Keratinocyte (primary cell): ENCODE measurements around the gene FOXF2. TPM values are rescaled to one million over a fixed set of nuclear protein-coding genes. Genes with fewer than 3 reads are reported as not detected.

Experiments
- DNase-seq: peaks from one replicate; pipeline ENCODE4 v3.0.0-alpha.2; 2011; ENCODE audit warnings: low read depth, missing footprints, low spot score
- FAIRE-seq: peaks from 2 replicates; lab custom pipeline; 2011; peaks lifted over from hg19 to GRCh38; lab: Jason Lieb, UNC
- H2AFZ ChIP-seq: 2 replicates; pipeline ENCODE4 v1.6.0; 2012; ENCODE audit warnings: low read length, control low read depth, inconsistent platforms; ENCODE audit not compliant: control insufficient read depth
- H3K27ac ChIP-seq: 2 replicates; pipeline ENCODE4 v1.5.1; 2011; ENCODE audit warnings: low read length; ENCODE audit not compliant: control insufficient read depth, insufficient read depth
- H3K27me3 ChIP-seq: 3 replicates; pipeline ENCODE4 v1.6.0; 2011; ENCODE audit warnings: low read length; ENCODE audit not compliant: control insufficient read depth, insufficient read depth; ENCODE audit errors: extremely low read depth
- H3K36me3 ChIP-seq, 2 experiments: 2 replicates in 1 of 2; 3 replicates in 1 of 2; pipeline ENCODE4 v1.5.1; 2011; ENCODE audit warnings: low read length in 2 of 2, mild to moderate bottlenecking in 1 of 2; ENCODE audit not compliant: control insufficient read depth in 2 of 2, insufficient read depth in 2 of 2; ENCODE audit errors: extremely low read depth in 1 of 2
- H3K4me1 ChIP-seq: 3 replicates; pipeline ENCODE4 v1.5.1; 2011; ENCODE audit warnings: low read length; ENCODE audit not compliant: control insufficient read depth, insufficient read depth; ENCODE audit errors: extremely low read depth
- H3K4me2 ChIP-seq: 3 replicates; pipeline ENCODE4 v1.6.0; 2011; ENCODE audit warnings: low read depth, low read length; ENCODE audit not compliant: control insufficient read depth, insufficient read depth; ENCODE audit errors: extremely low read depth
- H3K4me3 ChIP-seq, 3 experiments: fragments of 200-600 bp in 1 of 3; sonication (generic) in 1 of 3; 2 replicates in 2 of 3; 3 replicates in 1 of 3; pipeline ENCODE4 v1.5.1; 2011 to 2016; ENCODE audit warnings: low read length in 3 of 3, mild to moderate bottlenecking in 3 of 3, control low read depth in 2 of 3, inconsistent platforms in 1 of 3, low read depth in 1 of 3, mixed read lengths in 1 of 3, mixed run types in 1 of 3, moderate library complexity in 1 of 3; ENCODE audit not compliant: control insufficient read depth in 2 of 3, insufficient read depth in 2 of 3; ENCODE audit errors: extremely low read depth in 1 of 3
- H3K79me2 ChIP-seq: 2 replicates; pipeline ENCODE4 v1.6.0; 2012; ENCODE audit warnings: low read length; ENCODE audit not compliant: control insufficient read depth, insufficient read depth
- H3K9ac ChIP-seq: 3 replicates; pipeline ENCODE4 v1.6.0; 2011; ENCODE audit warnings: low read length; ENCODE audit not compliant: control insufficient read depth, insufficient read depth; ENCODE audit errors: extremely low read depth
- H3K9me1 ChIP-seq: 3 replicates; pipeline ENCODE4 v1.6.0; 2011; ENCODE audit warnings: low read length; ENCODE audit not compliant: control insufficient read depth, insufficient read depth; ENCODE audit errors: extremely low read depth
- H3K9me3 ChIP-seq: 2 replicates; pipeline ENCODE4 v1.5.1; 2012; ENCODE audit warnings: low read depth, low read length; ENCODE audit not compliant: control insufficient read depth
- H4K20me1 ChIP-seq: 3 replicates; pipeline ENCODE4 v1.6.0; 2011; ENCODE audit warnings: low read length; ENCODE audit not compliant: control insufficient read depth, insufficient read depth; ENCODE audit errors: extremely low read depth
- CTCF ChIP-seq, 3 experiments: IDR thresholded peaks in 1 of 3; conservative IDR thresholded peaks in 1 of 3; optimal IDR thresholded peaks in 1 of 3; 2 replicates in 2 of 3; 3 replicates in 1 of 3; pipeline versions ENCODE3 to v1.5.1; 2011; ENCODE audit warnings: low read length in 3 of 3, mild to moderate bottlenecking in 3 of 3, moderate library complexity in 2 of 3, control low read depth in 1 of 3, inconsistent platforms in 1 of 3; ENCODE audit not compliant: insufficient read depth in 2 of 3; ENCODE audit errors: extremely low read depth in 1 of 3
- EZH2 ChIP-seq: IDR thresholded peaks from one replicate; pipeline ENCODE4 v1.6.1; 2012; ENCODE audit warnings: inconsistent platforms, mild to moderate bottlenecking, low read length, moderate library complexity
- dilution Hi-C: fragments of 300-500 bp; cut with MboI; formaldehyde crosslinking; loops from one replicate; pipeline ENCODE4 v1.7.0; 2020; ENCODE audit warnings: low sequenced_read_pairs; ENCODE audit not compliant: extremely low pct_ligation_motif_present
- polyA minus RNA-seq, 3 experiments: library from RNA; depleted of rRNA, polyadenylated mRNA; stranded (reverse); fragments of >200 nt; gene quantifications; 1 replicate in 1 of 3; 2 replicates in 1 of 3; 3 replicates in 1 of 3; pipeline ENCODE4 v1.2.3, GENCODE V29; 2011
- polyA plus RNA-seq, 5 experiments: library from polyadenylated mRNA; depleted of rRNA in 3 of 5; stranded (reverse) in 3 of 5; stranded (forward) in 1 of 5; unstranded in 1 of 5; fragments of >200 nt; gene quantifications; 1 replicate in 1 of 5; 2 replicates in 3 of 5; 3 replicates in 1 of 5; pipeline versions ENCODE4 v1.2.1 to v1.2.3, GENCODE V29; 2011 to 2012; ENCODE audit warnings: missing spikeins in 2 of 5, low read depth in 1 of 5, low replicate concordance in 1 of 5

FOXF2 gene
- 0.28 to 0.68 TPM (median 0.34 TPM) in 3 replicates for polyA plus RNA-seq
- not detected for polyA plus RNA-seq (2011; ENCODE audit: low read depth)
- polyA plus RNA-seq (2011; cell fraction: cytosol; rRNA removed), result 0.49 and 0.51 TPM in 2 replicates
- 0.37 and 0.67 TPM in 2 replicates for polyA plus RNA-seq (2011; cell fraction: nucleus; rRNA removed)
- 0.11 and 0.38 TPM in 2 replicates for polyA plus RNA-seq (2012; ENCODE audit: low replicate concordance)
- polyA minus RNA-seq, result 0.16 to 0.66 TPM in 2 of 3 replicates, not detected in the other
- polyA minus RNA-seq (2011; cell fraction: cytosol; rRNA and poly(A)+ RNA removed), result 1.2 TPM
- 0.21 and 0.54 TPM in 2 replicates for polyA minus RNA-seq (2011; cell fraction: nucleus; rRNA and poly(A)+ RNA removed)

GRCh38 chr6:1389369-1390132 lies at the start of gene FOXF2:
Gene FOXF2 (plus strand): TSS chr6:1389576. CDS start chr6:1389948, 372 bp downstream.
- peaks cover 93% of the 10 kb centered on the region for H3K27me3 ChIP-seq
- H4K20me1 ChIP-seq, result no peaks in the 10 kb centered on the region
- no peaks in the 10 kb centered on the region for H3K9me3 ChIP-seq
- peak within 1 kb of the TSS; percentile 64 for H2AFZ ChIP-seq
- H3K4me2 ChIP-seq, result peak within 1 kb of the TSS; percentile 71
- no peak within 1 kb of the TSS for H3K27ac ChIP-seq
- no peaks in the 10 kb centered on the region for H3K79me2 ChIP-seq
- DNase-seq, result no peak
- no peaks in the 10 kb centered on the region for H3K36me3 ChIP-seq
- no peaks in the 10 kb centered on the region for H3K9me1 ChIP-seq
- no peak for FAIRE-seq
- dilution Hi-C loops, result no loop called here
- no peak within 1 kb of the TSS for H3K9ac ChIP-seq
- no peak for TF ChIP-seq EZH2
- no peak for TF ChIP-seq CTCF (optimal IDR thresholded peaks at IDR 0.05 in 1 of 3, IDR thresholded peaks at IDR 0.05 in 1 of 3, conservative IDR thresholded peaks at IDR 0.05 in 1 of 3; ENCODE audit: extremely low read depth in 1 of 3, insufficient read depth in 2 of 3, low read length in 3 of 3)
- no peaks in the 10 kb centered on the region for H3K4me1 ChIP-seq
- peak within 1 kb of the TSS; percentile 28 to 49 (median 43) for H3K4me3 ChIP-seq

- no peaks in the 10 kb centered on the region for H4K20me1 ChIP-seq
- no peak overlapping the region for H3K9ac ChIP-seq
- no peak overlapping the region for H2AFZ ChIP-seq
- no peaks in the 10 kb centered on the region for H3K36me3 ChIP-seq
- dilution Hi-C loops, result no loop called here
- no peak for TF ChIP-seq CTCF (optimal IDR thresholded peaks at IDR 0.05 in 1 of 3, IDR thresholded peaks at IDR 0.05 in 1 of 3, conservative IDR thresholded peaks at IDR 0.05 in 1 of 3; ENCODE audit: extremely low read depth in 1 of 3, insufficient read depth in 2 of 3, low read length in 3 of 3)
- TF ChIP-seq EZH2, result no peak
- H3K4me2 ChIP-seq, result no peak overlapping the region
- no peaks in the 10 kb centered on the region for H3K9me3 ChIP-seq
- no peak overlapping the region for H3K4me3 ChIP-seq
- H3K27ac ChIP-seq, result no peak overlapping the region
- no peaks in the 10 kb centered on the region for H3K79me2 ChIP-seq
- H3K9me1 ChIP-seq, result no peaks in the 10 kb centered on the region
- DNase-seq (no peak), FAIRE-seq (no peak)
- no peaks in the 10 kb centered on the region for H3K27me3 ChIP-seq
- H3K4me1 ChIP-seq, result no peaks in the 10 kb centered on the region
Measured at GRCh38 chr6:1346101-1346500, 43.3 kb upstream of the FOXF2 start.
